Right ventricle myocardium inferior (tissue), 1 donor: ENCODE data around the gene KCTD7. TPM values are rescaled to one million over a fixed set of nuclear protein-coding genes. Genes with fewer than 3 reads are reported as not detected.
"Not testable (repeated sequence)": the region's sequence is repeated elsewhere in the genome, so short reads cannot be mapped to it uniquely, and the experiment has no call there.

ENCODE experiments used
- ATAC-seq: fragments of 200-7000 bp; cut with Tn5 transposase; one replicate; pipeline ENCODE4 v1.9.1; 2020; ENCODE audit warnings: mild to moderate bottlenecking, moderate library complexity
- DNase-seq: peaks from one replicate; pipeline ENCODE4 v3.0.0; 2021; ENCODE audit errors: missing footprints
- intact Hi-C: fragments of 100-400 bp; cut with DNase I; formaldehyde crosslinking; loops from one replicate; pipeline ENCODE4 v1.11.0; 2022
- long read RNA-seq: library from polyadenylated mRNA; unstranded; transcript quantifications from one replicate; pipeline ENCODE4 v2.0.0, GENCODE V29; 2021
- total RNA-seq: library from RNA; stranded (reverse); fragmentation: NEBNext Ultra II Directional; extraction: Animal tissue kit (Norgen Biotek cat#: 25700); gene quantifications from one replicate; pipeline ENCODE4 v1.2.1, GENCODE V29; 2021
- donor health status: DM: no; HTN: yes; CAD: no; lungs with severe emphysema.

Gene KCTD7
- 7.8 TPM for total RNA-seq
- long read RNA-seq, full-length matches to known transcripts, result 3 of 7 reads
- long read RNA-seq, partial matches to known transcripts, result 4 of 7 reads
- long read RNA-seq, other reads (novel, unspliced or antisense), result 0 of 7 reads

DNA sequence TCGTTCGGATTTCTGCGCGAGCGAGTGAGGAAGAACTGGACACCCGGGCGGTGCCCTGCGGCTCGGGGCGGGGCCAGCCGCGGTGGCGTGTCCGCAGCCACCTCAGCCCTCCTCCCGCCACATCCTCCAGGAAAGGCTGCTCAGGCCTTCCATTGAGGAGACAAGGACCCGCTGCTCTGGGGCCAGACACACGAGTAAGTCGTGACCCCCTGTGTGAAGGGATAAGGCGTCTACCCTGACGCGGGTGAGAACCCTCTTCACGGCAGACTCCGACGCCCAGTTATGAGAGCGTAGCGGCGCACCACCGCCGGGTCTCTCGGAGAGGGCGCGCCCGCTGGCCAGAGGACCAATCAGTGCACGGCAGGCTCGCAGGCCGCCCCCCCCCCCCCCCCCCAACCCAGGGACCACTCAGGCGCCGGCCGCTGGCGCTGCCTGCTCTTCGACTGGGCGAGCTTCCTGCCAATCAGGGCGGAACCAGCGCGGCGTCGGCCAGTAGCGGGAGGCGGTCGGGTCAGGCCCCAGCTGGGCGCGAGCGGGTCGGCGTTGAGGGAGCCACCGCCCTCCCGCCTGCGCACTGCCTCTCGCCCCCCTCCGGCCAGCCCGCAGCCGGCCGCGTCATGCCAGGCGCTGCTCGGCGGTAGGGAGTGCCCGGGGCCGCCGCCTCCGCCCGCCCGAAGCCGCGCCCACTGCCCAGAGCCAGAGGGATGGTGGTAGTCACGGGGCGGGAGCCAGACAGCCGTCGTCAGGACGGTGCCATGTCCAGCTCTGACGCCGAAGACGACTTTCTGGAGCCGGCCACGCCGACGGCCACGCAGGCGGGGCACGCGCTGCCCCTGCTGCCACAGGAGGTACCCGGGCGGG is at the start of gene KCTD7:
Gene KCTD7, plus strand, starts transcription at position 521 of the 861 bp plus-strand sequence. Its CDS starts 184 bp downstream, at position 705.
- ATAC-seq, result peak; percentile 97
- intact Hi-C loops, result loop anchor here (2.0 to 10.0 kb wide), 4 partner anchors 26 to 216 kb away; no protein-coding TSS in a partner anchor
- peak; percentile 99 for DNase-seq

DNA sequence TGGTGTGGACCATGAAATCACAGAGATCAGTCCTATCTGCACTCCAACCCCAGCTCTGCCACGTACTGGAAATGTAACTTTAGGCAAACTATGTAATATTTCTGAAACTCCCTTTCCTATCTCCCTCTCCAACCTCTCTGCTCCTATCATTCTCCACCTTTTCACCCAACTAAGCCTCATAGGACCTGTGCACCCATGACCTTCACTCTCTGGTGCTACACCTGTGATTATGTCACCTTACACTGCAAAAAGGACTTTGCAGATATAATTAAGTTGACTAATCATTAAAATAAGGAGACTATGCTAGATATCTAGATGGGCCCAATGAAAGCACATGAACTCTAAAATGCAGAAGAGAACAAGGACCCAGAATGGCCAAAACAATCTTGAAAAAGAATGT is 48.3 kb upstream of the KCTD7 start:
- intact Hi-C loops, ATAC-seq, DNase-seq: not testable (repeated sequence)

DNA sequence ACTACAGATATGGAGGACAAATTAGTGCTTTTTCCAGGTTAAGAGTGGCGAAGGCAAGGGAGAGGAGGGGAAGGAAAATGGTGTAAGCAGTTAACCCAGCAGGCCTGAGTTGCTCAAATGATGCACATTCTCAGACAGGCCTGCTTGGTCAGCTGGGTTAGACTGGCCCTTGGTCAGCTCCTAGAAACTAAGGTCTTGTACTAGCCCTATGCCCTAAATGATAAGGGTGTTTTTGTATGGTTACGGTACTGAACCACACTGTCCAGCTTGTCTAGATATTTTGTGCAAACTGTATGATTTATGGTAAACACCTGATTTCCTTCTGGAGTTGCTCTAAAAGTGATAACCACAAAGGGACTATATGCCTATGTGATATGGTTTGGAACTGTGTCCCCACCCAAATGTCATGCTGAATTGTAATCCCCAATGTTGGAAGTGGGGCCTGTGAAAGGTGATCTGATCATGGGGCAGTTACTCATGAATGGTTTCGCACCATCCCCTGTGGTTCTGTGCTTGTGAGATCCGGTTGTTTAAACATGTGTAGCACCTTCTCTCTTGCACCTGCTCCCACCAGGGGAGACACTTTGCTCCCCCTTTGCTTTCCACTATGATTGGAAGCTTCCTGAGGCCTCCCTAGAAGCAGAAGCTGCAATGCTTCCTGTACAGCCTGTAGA is 45.7 kb upstream of the KCTD7 start:
- intact Hi-C loops, result not testable (repeated sequence)

DNA sequence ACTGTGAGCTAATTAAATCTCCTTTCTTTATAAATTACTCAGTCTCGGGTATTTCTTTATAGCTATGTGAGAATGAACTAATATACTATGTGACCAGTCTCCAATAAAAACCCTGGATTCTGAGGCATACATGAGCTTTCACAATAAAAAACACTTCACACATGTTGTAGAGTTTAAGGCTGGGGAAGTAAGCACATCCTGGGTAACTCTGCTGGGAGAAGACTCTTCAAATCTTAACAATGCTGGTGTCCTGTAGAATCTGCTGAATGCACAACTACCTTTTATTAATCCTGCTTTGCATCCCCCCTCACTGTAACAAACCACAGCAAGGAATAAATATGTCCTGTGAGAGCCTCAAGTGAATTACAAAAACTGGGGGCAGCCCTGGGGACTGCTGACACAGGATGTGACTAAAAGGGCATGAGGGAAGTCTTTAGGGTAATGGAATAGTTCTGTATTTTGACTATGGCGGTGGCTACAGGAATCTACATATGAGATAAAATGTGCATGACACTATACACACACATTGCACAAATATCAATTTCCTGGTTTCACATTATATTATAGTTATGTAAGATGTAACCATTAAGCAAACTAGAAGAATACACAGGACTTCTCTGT is 45.1 kb upstream of the KCTD7 start:
- DNase-seq (no peak), ATAC-seq (no peak)
- intact Hi-C loops, result no loop called here

More for the DNA sequence above, 45.7 kb upstream of the KCTD7 start:
- DNase-seq, ATAC-seq: not testable (repeated sequence)

DNA sequence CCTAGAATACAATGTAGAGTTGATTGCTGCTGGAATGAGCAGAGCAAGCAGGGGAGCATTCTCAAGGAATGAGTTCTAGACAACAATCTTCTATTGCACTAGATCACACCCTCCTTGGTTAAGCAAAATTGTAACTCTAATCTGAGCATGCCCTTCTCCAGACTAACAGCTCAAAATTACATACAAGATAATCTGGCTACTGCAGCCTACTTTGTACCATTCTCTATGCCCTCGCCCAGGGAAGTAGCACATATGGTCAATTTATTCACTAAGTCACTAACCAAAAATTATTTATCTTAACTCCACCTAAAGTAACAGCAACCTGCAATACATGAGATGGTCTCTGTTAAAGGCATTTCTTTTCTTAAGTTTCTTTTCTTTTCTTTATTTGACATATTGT is 42.5 kb upstream of the KCTD7 start:
- DNase-seq (no peak), ATAC-seq (no peak)
- intact Hi-C loops, result no loop called here

DNA sequence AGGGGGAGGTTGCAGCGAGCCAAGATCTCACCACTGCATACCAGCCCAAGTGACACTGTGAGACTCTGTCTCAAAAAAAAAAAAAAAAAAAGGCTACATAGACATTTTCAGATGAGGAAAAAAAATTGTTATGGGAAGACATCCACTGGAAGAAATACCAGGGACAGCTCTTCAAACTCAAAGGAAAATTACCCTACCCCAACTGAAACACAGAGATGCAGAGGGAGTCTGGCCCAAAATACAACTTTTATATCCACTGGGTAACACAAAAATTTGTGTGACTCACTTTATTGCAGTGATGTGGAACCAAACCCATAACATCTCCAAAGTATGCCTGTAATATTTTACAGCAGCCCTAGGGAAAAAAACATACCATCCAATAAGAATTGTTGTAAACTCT is 40.5 kb upstream of the KCTD7 start:
- ATAC-seq, intact Hi-C loops, DNase-seq: not testable (repeated sequence)

DNA sequence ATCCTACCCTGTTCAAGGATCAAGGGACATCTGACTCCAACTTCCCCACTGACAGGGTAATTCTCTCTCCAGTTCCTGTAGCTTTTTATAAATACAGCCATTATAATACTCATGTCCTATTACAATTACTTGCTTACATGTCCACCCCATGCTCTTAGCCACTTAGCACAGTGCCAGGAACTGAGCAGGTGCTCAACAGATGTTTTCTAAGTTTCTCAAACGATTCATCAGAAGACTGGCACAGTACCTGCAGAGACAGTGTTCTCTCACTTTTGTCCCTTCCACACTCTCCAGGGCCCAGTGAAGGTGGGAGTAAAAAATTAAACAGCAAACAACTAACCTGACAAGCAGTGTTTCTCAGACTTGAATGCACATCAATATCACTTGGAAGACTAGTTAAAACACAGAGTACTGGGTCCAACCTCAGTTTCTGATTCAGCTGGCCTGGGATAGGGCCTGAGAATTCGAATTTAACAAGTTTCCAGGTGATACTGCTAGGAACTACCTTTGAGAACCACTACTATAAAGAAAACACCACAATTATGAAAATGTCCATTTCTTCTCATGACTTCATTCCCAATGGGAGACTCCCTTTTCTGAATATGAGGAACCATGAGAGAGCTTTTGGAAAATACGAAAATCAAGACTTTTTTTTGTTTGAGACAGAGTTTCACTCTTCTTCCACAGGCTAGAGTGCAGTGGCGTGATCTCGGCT is 39.7 kb upstream of the KCTD7 start:
- intact Hi-C loops, ATAC-seq, DNase-seq: not testable (repeated sequence)

DNA sequence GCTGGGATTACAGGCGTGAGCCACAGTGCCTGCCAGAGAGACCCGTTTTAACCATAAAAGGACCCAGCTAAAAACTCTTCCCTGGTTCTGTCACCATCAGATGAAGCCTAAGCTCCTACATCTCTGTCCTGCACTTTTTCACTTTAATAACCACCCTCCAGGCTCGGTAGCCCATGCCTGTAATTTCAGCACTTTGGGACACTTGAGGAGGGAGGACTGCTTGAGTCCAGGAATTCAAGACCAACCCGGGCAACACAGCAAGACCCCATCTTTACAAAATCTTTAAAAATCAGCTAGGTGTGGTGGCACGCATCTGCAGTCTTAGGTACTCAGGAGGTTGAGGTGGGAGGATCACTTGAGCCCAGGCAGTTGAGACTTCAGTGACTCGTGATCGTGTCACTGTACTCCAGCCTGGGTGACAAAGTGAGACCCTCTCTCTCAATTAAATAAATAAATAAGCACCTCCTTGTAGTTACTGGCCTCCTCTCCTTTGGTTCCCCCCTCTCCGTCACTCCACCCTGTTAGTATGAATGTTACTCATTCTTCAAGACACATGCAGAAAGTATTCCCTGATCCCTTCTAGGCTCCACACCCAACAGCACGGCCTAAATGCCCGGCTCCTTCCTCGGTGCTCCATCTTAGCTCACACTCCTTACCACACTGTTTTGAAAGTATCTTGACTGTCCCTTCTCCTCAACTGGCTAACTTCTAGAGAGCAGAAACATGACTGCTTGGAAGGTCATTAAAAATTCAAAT is 38.2 kb upstream of the KCTD7 start:
- intact Hi-C loops, result loop anchor here (10.0 kb wide), 1 partner anchor 154 kb away; the partner anchor contains the start of gene RABGEF1
- ATAC-seq, result not testable (repeated sequence)

DNA sequence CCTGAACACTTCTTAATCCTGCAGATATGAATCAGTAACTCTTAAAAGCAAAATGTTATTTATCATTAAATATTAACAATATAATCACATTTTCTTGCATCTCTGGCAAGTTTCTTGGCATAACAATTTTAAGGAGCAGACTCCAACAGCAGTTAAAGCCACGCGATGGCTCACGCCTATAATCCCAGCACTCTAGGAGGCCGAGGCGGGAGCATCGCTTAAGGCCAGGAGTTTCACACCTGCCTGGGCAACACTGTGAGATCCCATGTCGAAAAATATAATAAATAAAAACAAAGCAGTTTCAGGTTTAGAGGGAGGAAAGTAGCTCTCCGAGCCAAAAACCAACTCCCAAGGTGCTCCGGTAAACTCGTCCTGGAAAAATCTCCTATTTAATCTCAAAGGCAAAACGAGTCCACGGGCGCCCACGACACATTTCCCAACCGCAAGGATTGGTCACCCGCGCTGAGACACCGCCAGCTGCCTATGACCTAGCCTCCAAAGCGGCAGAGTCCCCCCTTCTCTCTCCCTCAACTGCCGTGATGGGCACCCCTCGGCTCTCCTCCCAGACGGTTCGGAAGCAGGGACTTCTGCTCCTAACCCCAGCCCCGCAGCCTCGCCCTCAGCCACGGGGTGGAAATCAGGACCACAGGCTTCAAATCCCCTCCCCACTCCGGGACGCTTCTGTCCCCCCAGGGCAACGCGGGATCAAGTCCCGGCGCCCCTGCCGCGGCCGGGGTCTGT is 37.5 kb upstream of the KCTD7 start:
- not testable (repeated sequence) for DNase-seq
- intact Hi-C loops, result loop anchor here (10.0 kb wide), 1 partner anchor 154 kb away; the partner anchor contains the start of gene RABGEF1
- peak; percentile 36 for ATAC-seq

More for the DNA sequence above, 38.2 kb upstream of the KCTD7 start:
- DNase-seq, result not testable (repeated sequence)

DNA sequence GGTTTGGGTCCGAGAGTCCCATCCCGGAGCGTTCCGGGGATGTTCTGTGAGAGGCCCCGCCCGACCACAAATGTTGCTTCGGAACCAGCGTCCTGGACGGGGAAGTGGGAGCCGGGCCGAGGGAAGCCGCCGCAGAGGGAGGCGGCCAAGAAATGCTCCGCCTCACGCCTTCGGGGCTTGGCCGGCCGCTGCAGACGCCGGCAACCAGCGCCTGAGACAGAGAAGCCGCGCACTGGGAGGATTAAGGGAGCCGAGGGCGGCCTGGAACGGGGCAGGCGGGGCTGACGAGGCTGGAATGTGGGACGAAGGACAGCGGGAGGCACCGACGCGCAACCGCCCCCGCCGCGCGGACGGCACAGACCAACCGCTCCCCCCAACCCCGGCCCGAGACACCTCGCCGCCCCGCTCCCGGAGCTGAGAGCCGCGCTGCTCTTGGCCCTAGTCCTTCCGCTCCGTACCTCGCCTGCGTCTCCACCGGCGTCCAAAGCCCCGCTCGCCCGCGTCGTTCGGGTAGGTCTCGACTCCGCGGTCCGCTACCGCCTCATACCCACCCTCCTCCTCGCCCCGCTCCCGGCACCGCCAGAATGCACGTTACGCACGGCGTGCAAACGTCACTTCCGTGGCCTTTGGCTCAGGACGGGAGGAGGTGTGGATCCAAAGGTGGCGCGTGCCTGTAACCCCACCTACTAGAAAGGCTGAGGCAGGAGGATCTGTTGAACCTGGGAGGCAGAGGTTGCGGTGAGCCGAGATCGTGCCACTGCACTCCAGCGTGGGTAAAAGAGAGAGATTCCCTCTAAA is 36.7 kb upstream of the KCTD7 start:
- ATAC-seq (peak; percentile 97), DNase-seq (peak; percentile 96)
- intact Hi-C loops, result loop anchor here (2.0 to 10.0 kb wide), 3 partner anchors 37 to 153 kb away; partner anchors contain the start of genes KCTD7 and RABGEF1

DNA sequence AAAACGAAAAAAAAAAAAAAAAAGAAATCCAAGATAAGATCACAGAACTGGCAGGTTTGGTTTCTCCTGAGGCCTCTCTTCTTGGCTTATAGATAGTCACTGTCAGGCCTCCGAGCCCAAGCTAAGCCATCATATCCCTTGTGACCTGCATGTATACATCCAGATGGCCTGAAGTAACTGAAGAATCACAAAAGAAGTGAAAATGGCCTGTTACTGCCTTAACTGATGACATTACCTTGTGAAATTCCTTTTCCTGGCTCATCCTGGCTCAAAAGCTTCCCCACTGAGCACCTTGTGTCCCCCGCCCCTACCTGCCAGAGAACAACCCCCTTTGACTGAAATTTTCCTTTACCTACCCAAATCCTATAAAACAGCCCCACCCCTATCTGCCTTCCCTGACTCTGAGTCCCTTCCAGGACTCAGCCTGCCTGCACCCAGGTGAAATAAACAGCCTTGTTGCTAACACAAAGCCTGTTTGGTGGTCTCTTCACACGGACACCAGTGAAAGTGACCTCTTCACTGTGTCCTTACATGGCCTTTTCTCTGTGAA is 36.0 kb upstream of the KCTD7 start:
- not testable (repeated sequence) for DNase-seq, ATAC-seq
- intact Hi-C loops, result loop anchor here (2.0 to 10.0 kb wide), 3 partner anchors 36 to 152 kb away; partner anchors contain the start of genes KCTD7 and RABGEF1

DNA sequence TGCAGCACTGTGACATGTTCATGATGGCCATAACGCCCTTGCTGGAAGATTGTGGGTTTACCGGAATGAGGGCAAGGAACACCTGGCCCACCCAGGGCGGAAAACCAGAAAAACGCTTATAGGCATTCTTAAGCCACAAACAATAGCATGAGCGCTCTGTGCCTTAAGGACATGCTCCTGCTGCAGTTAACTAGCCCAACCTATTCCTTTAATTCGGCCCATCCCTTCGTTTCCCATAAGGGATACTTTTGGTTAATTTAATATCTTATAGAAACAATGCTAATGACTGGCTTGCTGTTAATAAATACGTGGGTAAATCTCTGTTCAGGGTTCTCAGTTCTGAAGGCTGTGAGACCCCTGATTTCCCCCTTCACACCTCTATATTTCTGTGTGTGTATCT is 34.6 kb upstream of the KCTD7 start:
- intact Hi-C loops, result loop anchor here (10.0 kb wide), 1 partner anchor 151 kb away; the partner anchor contains the start of gene RABGEF1
- ATAC-seq, DNase-seq: not testable (repeated sequence)

DNA sequence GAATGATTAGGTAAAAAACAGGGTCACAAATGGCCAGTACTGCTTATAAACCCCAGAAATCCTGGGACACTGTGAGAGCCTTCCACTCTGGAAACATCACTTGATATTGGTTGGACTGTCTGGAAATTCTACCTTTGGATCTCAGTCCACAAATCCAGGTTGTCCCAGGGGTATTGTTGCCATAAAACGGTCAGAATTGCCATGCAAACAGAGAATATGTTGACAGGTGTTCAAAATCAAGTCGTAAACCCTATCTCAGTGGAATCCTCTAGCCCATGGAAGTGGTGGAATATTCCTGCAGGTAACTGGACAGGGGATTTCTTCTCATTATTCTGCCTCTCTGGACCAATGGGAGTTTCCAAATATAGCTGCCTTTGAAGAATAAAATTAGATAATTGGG is 31.2 kb upstream of the KCTD7 start:
- no peak for DNase-seq
- ATAC-seq, result no peak
- intact Hi-C loops, result loop anchor here (10.0 kb wide), 1 partner anchor 147 kb away; the partner anchor contains the start of gene RABGEF1

DNA sequence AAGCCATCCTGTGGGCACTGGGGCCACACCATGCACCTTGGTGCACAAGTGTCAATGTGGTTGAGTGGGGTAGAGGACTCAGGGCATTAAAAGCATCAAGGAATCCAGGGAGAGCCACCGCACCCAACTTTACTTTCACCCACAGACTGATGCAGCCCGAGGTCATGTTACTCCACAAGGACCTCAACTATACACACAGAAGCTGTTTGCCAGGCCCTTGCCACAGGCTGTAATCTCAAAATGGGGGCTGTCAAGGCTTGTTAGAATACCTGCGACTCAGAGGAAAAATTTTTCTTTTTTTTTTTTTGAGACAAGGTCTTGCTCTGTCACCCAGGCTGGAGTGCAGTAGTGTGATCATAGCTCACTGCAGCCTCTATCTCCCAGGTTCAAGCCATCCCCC is 26.5 kb upstream of the KCTD7 start:
- intact Hi-C loops, result no loop called here
- DNase-seq (no peak), ATAC-seq (no peak)

DNA sequence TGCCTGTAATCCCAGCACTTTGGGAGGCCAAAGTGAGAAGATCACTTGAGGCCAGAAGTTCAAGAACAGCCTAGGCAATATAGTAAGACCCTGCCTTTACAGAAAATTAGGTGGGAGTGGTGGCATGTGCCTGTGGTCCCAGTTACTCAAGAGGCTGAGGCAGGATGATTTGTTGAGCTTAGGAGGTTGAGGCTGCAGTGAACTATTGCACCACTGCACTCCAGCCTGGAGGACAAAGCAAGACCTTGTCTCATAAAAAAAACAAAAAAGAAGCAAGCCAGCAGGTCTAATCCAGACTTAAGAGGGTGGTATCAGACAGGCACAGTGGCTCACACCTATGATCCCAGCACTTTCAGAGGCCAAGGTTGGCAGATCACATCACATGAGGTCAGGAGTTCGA is 24.5 kb upstream of the KCTD7 start:
- ATAC-seq (no peak), DNase-seq (no peak)
- intact Hi-C loops, result no loop called here
